Loucy (cell line): ENCODE measurements around the gene WBP1L.

Experiments used
- H2AFZ ChIP-seq: fragments of 200-600 bp; sonication (generic); 2 replicates; pipeline ENCODE4 v1.6.0; 2016; ENCODE audit warnings: antibody characterized with exemption, mild to moderate bottlenecking, low read length, moderate library complexity
- H3F3A ChIP-seq: fragments of 200-600 bp; 2 replicates; pipeline ENCODE4 v1.6.0; 2016; ENCODE audit warnings: antibody characterized with exemption, low read depth, mild to moderate bottlenecking
- H3K27me3 ChIP-seq: fragments of 200-600 bp; sonication (generic); 2 replicates; pipeline ENCODE4 v1.6.1; 2014; ENCODE audit warnings: low read length, mild to moderate bottlenecking; ENCODE audit not compliant: insufficient read depth, poor library complexity, severe bottlenecking
- H3K36me3 ChIP-seq: fragments of 200-600 bp; sonication (generic); 2 replicates; pipeline ENCODE4 v1.6.1; 2016; ENCODE audit warnings: low read length; ENCODE audit not compliant: insufficient read depth
- H3K4me1 ChIP-seq: fragments of 200-600 bp; sonication (generic); 2 replicates; pipeline ENCODE4 v1.5.1; 2014; ENCODE audit warnings: low read length, mild to moderate bottlenecking; ENCODE audit not compliant: insufficient read depth, poor library complexity, severe bottlenecking
- H3K4me2 ChIP-seq: fragments of 200-600 bp; sonication (generic); 2 replicates; pipeline ENCODE4 v1.6.0; 2014; ENCODE audit warnings: antibody characterized with exemption, low read length, low read depth, mild to moderate bottlenecking; ENCODE audit not compliant: poor library complexity, severe bottlenecking
- H3K4me3 ChIP-seq: fragments of 200-600 bp; sonication (generic); 2 replicates; pipeline ENCODE4 v1.5.1; 2014; ENCODE audit warnings: low read length, mild to moderate bottlenecking, mixed read lengths; ENCODE audit not compliant: poor library complexity, severe bottlenecking
- H3K79me2 ChIP-seq: fragments of 200-600 bp; sonication (generic); 2 replicates; pipeline ENCODE4 v1.6.1; 2014; ENCODE audit warnings: low read length; ENCODE audit not compliant: insufficient read depth
- H3K9ac ChIP-seq: fragments of 200-600 bp; sonication (generic); 2 replicates; pipeline ENCODE4 v1.6.0; 2014; ENCODE audit warnings: mild to moderate bottlenecking, low read depth, low read length, moderate library complexity; ENCODE audit not compliant: poor library complexity, severe bottlenecking
- H3K9me2 ChIP-seq: fragments of 200-600 bp; sonication (generic); replicated peaks from 2 replicates; pipeline ENCODE4 v1.6.1; 2016; ENCODE audit warnings: low read depth, low read length, mixed read lengths
- H3K9me3 ChIP-seq: fragments of 200-600 bp; sonication (generic); 2 replicates; pipeline ENCODE4 v1.6.1; 2014; ENCODE audit warnings: mild to moderate bottlenecking, antibody characterized with exemption, low read length, low read depth; ENCODE audit not compliant: insufficient read depth
- H4K20me1 ChIP-seq: fragments of 200-600 bp; sonication (generic); 2 replicates; pipeline ENCODE4 v1.6.0; 2014; ENCODE audit warnings: antibody characterized with exemption, low read length, mild to moderate bottlenecking; ENCODE audit not compliant: insufficient read depth, poor library complexity, severe bottlenecking
- CTCF ChIP-seq: fragments of 200-600 bp; sonication (generic); conservative IDR thresholded peaks from 2 replicates; pipeline ENCODE4 v1.5.1; 2014; ENCODE audit warnings: mild to moderate bottlenecking, antibody characterized with exemption, low read length
- EZH2phosphoT487 ChIP-seq: fragments of 200-600 bp; IDR thresholded peaks from 2 replicates; pipeline ENCODE4 v1.6.1; 2018; ENCODE audit warnings: antibody characterized with exemption, mild to moderate bottlenecking, moderate library complexity, borderline replicate concordance

Gene WBP1L

DNA sequence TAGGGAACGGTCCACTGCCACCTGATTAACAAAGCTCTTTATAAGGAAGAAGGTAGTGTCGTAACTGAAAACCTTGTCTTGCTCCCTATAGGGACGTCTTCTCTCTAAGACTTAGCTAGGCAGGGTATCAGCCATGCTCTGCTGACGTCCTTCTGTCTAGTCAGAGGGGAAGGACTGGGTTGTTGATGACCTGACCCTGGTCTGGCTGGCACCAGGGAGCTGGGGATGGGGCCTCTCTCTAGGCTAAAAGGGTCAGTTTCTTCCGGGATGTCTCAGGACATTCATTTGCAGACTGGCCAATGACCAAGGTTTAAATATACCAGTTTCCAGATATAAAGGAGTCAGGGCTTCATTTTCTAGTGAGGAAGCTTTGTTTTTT lies 83.8 kb downstream of the WBP1L start:
- Histone ChIP-seq H2AFZ (no peak overlapping the region), H4K20me1 (no peaks in the 10 kb centered on the region), H3F3A (no peaks in the 10 kb centered on the region), H3K79me2 (no peaks in the 10 kb centered on the region), H3K9me3 (no peaks in the 10 kb centered on the region), H3K9me2 (no peaks in the 10 kb centered on the region), H3K9ac (no peak overlapping the region), H3K4me2 (no peak overlapping the region), H3K36me3 (no peaks in the 10 kb centered on the region), H3K4me3 (no peak overlapping the region), H3K4me1 (no peaks in the 10 kb centered on the region), H3K27me3 (no peaks in the 10 kb centered on the region)
- no peak for TF ChIP-seq CTCF
- TF ChIP-seq EZH2phosphoT487, result no peak

GRCh38 chr10:102831322-102832071 lies 87.7 kb downstream of the WBP1L start:
- TF ChIP-seq CTCF, result no peak
- Histone ChIP-seq H3F3A (no peaks in the 10 kb centered on the region), H3K36me3 (no peaks in the 10 kb centered on the region), H3K4me3 (no peak overlapping the region), H4K20me1 (no peaks in the 10 kb centered on the region), H3K27me3 (no peaks in the 10 kb centered on the region), H3K4me2 (no peak overlapping the region), H3K4me1 (no peaks in the 10 kb centered on the region), H3K9me2 (no peaks in the 10 kb centered on the region), H3K79me2 (no peaks in the 10 kb centered on the region), H2AFZ (no peak overlapping the region), H3K9ac (no peak overlapping the region), H3K9me3 (no peaks in the 10 kb centered on the region)

- Histone ChIP-seq H3K4me1 (no peaks in the 10 kb centered on the region), H3K4me2 (no peak overlapping the region)
Measured at GRCh38 chr10:102832248-102832647, 88.5 kb downstream of the WBP1L start.

More at GRCh38 chr10:102832248-102832647, 88.5 kb downstream of the WBP1L start:
- Histone ChIP-seq H3K36me3 (no peaks in the 10 kb centered on the region), H4K20me1 (no peaks in the 10 kb centered on the region), H3K9me2 (no peaks in the 10 kb centered on the region), H3K9me3 (no peaks in the 10 kb centered on the region), H3K27me3 (no peaks in the 10 kb centered on the region), H3F3A (no peaks in the 10 kb centered on the region), H3K79me2 (no peaks in the 10 kb centered on the region), H3K4me3 (no peak overlapping the region), H3K9ac (no peak overlapping the region), H2AFZ (no peak overlapping the region)
- TF ChIP-seq CTCF, result no peak
- no peak for TF ChIP-seq EZH2phosphoT487
